Stimulated activated effector memory CD8-positive, alpha-beta T cell treated with anti-CD3 and anti-CD28 coated beads, Interleukin-12 subunit alpha, Interleukin-12 subunit beta, amount 100 ng/mL, for 72 hours (primary cell): ENCODE results near the gene UHMK1.

Experiments used
- ATAC-seq: fragments of 150-1000 bp; cut with Tn5 transposase; 2 replicates; pipeline ENCODE4 v1.10.0; 2021
- DNase-seq, 2 donors: peaks; one replicate each; pipeline ENCODE4 v3.0.0; 2021 to 2022; ENCODE audit warnings: low spot score in 2 of 2
- H3K27ac Mint-ChIP-seq: one replicate; pipeline ENCODE4 v1.8.0; 2022; ENCODE audit warnings: mild to moderate bottlenecking, mixed read lengths
- H3K36me3 Mint-ChIP-seq: one replicate; pipeline ENCODE4 v1.8.0; 2022; ENCODE audit warnings: mild to moderate bottlenecking, mixed read lengths
- H3K4me1 Mint-ChIP-seq: one replicate; pipeline ENCODE4 v1.8.0; 2022; ENCODE audit warnings: mixed read lengths
- H3K4me3 Mint-ChIP-seq: one replicate; pipeline ENCODE4 v1.8.0; 2022; ENCODE audit warnings: mild to moderate bottlenecking, mixed read lengths
- H3K9me3 Mint-ChIP-seq: one replicate; pipeline ENCODE4 v1.8.0; 2022; ENCODE audit warnings: mixed read lengths

Gene UHMK1

GRCh38 chr1:162548170-162548569, 50.6 kb downstream of the UHMK1 start:
- H3K27ac Mint-ChIP-seq, result peak overlapping the region; percentile 77
- H3K4me1 Mint-ChIP-seq, result no peaks in the 10 kb centered on the region
- H3K4me3 Mint-ChIP-seq, result peak overlapping the region; percentile 20
- H3K36me3 Mint-ChIP-seq, result no peaks in the 10 kb centered on the region
- no peak for DNase-seq
- ATAC-seq, result peak; percentile 99
- H3K9me3 Mint-ChIP-seq, result peaks cover 4% of the 10 kb centered on the region

- DNase-seq (no peak), ATAC-seq (no peak)
- Mint-ChIP-seq H3K4me1 (no peaks in the 10 kb centered on the region), H3K27ac (peak overlapping the region; percentile 77), H3K36me3 (no peaks in the 10 kb centered on the region), H3K4me3 (no peak overlapping the region), H3K9me3 (no peaks in the 10 kb centered on the region)
These were observed 51.4 kb downstream of the UHMK1 start for GRCh38 chr1:162549001-162549400.

GRCh38 chr1:162550925-162551324, 53.3 kb downstream of the UHMK1 start:
- Mint-ChIP-seq H3K27ac (no peak overlapping the region), H3K4me3 (no peak overlapping the region), H3K9me3 (no peaks in the 10 kb centered on the region), H3K36me3 (no peaks in the 10 kb centered on the region), H3K4me1 (no peaks in the 10 kb centered on the region)
- no peak for DNase-seq
- ATAC-seq, result no peak

- Mint-ChIP-seq H3K9me3 (no peaks in the 10 kb centered on the region), H3K4me3 (no peak overlapping the region), H3K36me3 (no peaks in the 10 kb centered on the region), H3K27ac (no peak overlapping the region), H3K4me1 (no peaks in the 10 kb centered on the region)
- ATAC-seq (no peak), DNase-seq (no peak)
These were observed 54.5 kb downstream of the UHMK1 start for GRCh38 chr1:162551969-162552683.

- H3K27ac Mint-ChIP-seq, result no peak overlapping the region
- no peak for ATAC-seq
- no peaks in the 10 kb centered on the region for H3K36me3 Mint-ChIP-seq
- no peak for DNase-seq
- no peaks in the 10 kb centered on the region for H3K9me3 Mint-ChIP-seq
- no peak overlapping the region for H3K4me3 Mint-ChIP-seq
- no peaks in the 10 kb centered on the region for H3K4me1 Mint-ChIP-seq
These were observed 55.1 kb downstream of the UHMK1 start for GRCh38 chr1:162552684-162553252.

- Mint-ChIP-seq H3K9me3 (no peaks in the 10 kb centered on the region), H3K4me3 (no peak overlapping the region), H3K4me1 (no peaks in the 10 kb centered on the region), H3K27ac (no peak overlapping the region), H3K36me3 (no peaks in the 10 kb centered on the region)
- ATAC-seq (no peak), DNase-seq (no peak)
These were observed 56.6 kb downstream of the UHMK1 start for GRCh38 chr1:162554258-162554657.

- no peak for ATAC-seq
- H3K27ac Mint-ChIP-seq, result no peak overlapping the region
- no peak overlapping the region for H3K4me3 Mint-ChIP-seq
These were observed 59.9 kb downstream of the UHMK1 start for GRCh38 chr1:162557536-162557935.

GRCh38 chr1:162560303-162561036, 62.9 kb downstream of the UHMK1 start:
- Mint-ChIP-seq H3K4me3 (peak overlapping the region; percentile 90), H3K27ac (peak overlapping the region; percentile 94), H3K4me1 (peaks cover 43% of the 10 kb centered on the region), H3K36me3 (peaks cover 11% of the 10 kb centered on the region), H3K9me3 (no peaks in the 10 kb centered on the region)
- no peak for ATAC-seq
- no peak for DNase-seq

More at GRCh38 chr1:162557536-162557935, 59.9 kb downstream of the UHMK1 start:
- no peak for DNase-seq
- peaks cover 19% of the 10 kb centered on the region for H3K4me1 Mint-ChIP-seq
- H3K9me3 Mint-ChIP-seq, result no peaks in the 10 kb centered on the region
- peaks cover 9% of the 10 kb centered on the region for H3K36me3 Mint-ChIP-seq

- H3K9me3 Mint-ChIP-seq, result no peaks in the 10 kb centered on the region
- H3K27ac Mint-ChIP-seq, result peak overlapping the region; percentile 94
- H3K4me1 Mint-ChIP-seq, result peaks cover 48% of the 10 kb centered on the region
- peak; percentile 95 to 98 for DNase-seq
- H3K36me3 Mint-ChIP-seq, result peaks cover 17% of the 10 kb centered on the region
- H3K4me3 Mint-ChIP-seq, result peak overlapping the region; percentile 90
- peak; percentile 92 for ATAC-seq
These were observed 63.5 kb downstream of the UHMK1 start for GRCh38 chr1:162561037-162561615.

- Mint-ChIP-seq H3K4me1 (peaks cover 53% of the 10 kb centered on the region), H3K9me3 (no peaks in the 10 kb centered on the region), H3K36me3 (peaks cover 25% of the 10 kb centered on the region), H3K27ac (peak within 1 kb of the TSS; percentile 94), H3K4me3 (peak within 1 kb of the TSS; percentile 90)
- peak; percentile 64 for ATAC-seq
- no peak for DNase-seq
These were observed 64.2 kb downstream of the UHMK1 start, which contains the start of gene UAP1 for GRCh38 chr1:162561616-162562469. UAP1 (plus strand) TSS chr1:162561722; CDS start chr1:162566069, 4,347 bp downstream.

- no peak for DNase-seq
- Mint-ChIP-seq H3K27ac (peak overlapping the region; percentile 94), H3K36me3 (peaks cover 29% of the 10 kb centered on the region), H3K9me3 (no peaks in the 10 kb centered on the region), H3K4me1 (peaks cover 56% of the 10 kb centered on the region), H3K4me3 (peak overlapping the region; percentile 90)
- no peak for ATAC-seq
These were observed 64.8 kb downstream of the UHMK1 start for GRCh38 chr1:162562470-162562828.

GRCh38 chr1:162564762-162565218, 67.2 kb downstream of the UHMK1 start:
- Mint-ChIP-seq H3K27ac (no peak overlapping the region), H3K4me1 (peaks cover 56% of the 10 kb centered on the region), H3K36me3 (peaks cover 51% of the 10 kb centered on the region), H3K4me3 (no peak overlapping the region), H3K9me3 (no peaks in the 10 kb centered on the region)
- DNase-seq (no peak), ATAC-seq (no peak)

- Mint-ChIP-seq H3K9me3 (no peaks in the 10 kb centered on the region), H3K4me3 (no peak overlapping the region)
- no peak for DNase-seq
These were observed 67.8 kb downstream of the UHMK1 start for GRCh38 chr1:162565460-162565859.

GRCh38 chr1:162566870-162567269, 69.3 kb downstream of the UHMK1 start:
- no peak for DNase-seq
- Mint-ChIP-seq H3K36me3 (peaks cover 59% of the 10 kb centered on the region), H3K27ac (no peak overlapping the region), H3K9me3 (no peaks in the 10 kb centered on the region), H3K4me3 (no peak overlapping the region), H3K4me1 (peaks cover 45% of the 10 kb centered on the region)
- no peak for ATAC-seq

More at GRCh38 chr1:162565460-162565859, 67.8 kb downstream of the UHMK1 start:
- Mint-ChIP-seq H3K36me3 (peaks cover 58% of the 10 kb centered on the region), H3K27ac (no peak overlapping the region), H3K4me1 (peaks cover 53% of the 10 kb centered on the region)
- peak; percentile 31 for ATAC-seq
